ENCODE data around the gene TMEM135. TPM values are rescaled to one million over a fixed set of nuclear protein-coding genes. Genes with fewer than 3 reads are reported as not detected.

Gene TMEM135
- polyA plus RNA-seq, 1 of the 3 experiments (the other 2 are of a cell fraction): 3.0 TPM

DNA sequence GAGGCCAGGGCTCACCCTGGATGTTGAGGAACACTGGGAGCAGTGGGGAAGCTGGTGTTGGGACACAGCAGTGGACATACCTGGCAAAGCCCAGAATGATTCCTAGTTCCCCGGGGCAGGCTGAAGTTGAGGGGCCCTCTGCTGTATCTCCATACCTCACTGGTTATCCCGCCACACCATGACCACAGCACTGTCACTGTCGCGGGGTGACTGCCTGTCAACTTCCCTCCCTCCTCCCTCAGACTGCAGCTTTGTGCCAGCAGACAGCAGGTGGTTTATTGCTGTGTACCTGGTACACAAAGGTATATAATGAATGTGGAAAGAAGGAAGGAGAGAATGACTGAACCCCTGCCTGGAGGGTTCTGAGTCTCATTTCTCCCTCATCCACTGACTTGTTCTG lies 318.7 kb downstream of the TMEM135 start:
- no peak overlapping the region for H2AFZ ChIP-seq (ENCODE audit: low read depth)
- H3K36me3 ChIP-seq (replicated peaks in 1 of 2; ENCODE audit: control insufficient read depth in 1 of 2, insufficient read depth in 2 of 2, low read length in 1 of 2): no peaks in the 10 kb centered on the region
- no peaks in the 10 kb centered on the region for H3K9me2 ChIP-seq
- ChIA-PET POLR2A (no interaction called here), CTCF (interaction anchor here (0.8 to 4.8 kb wide), 4 partner anchors 25 to 421 kb away, joined by 3 to 141 read pairs (median 12); no protein-coding TSS in a partner anchor)
- no peak overlapping the region for H3K4me3 ChIP-seq (ENCODE audit: low read depth in 2 of 2, low read length in 1 of 2)
- no peaks in the 10 kb centered on the region for H3K27me3 ChIP-seq (ENCODE audit: insufficient read depth)
- H3K9me3 ChIP-seq: no peaks in the 10 kb centered on the region
- H3K9ac ChIP-seq: no peak overlapping the region
- H3K4me2 ChIP-seq: no peak overlapping the region
- no peak for DNase-seq
- H3K4me1 ChIP-seq (ENCODE audit: control insufficient read depth in 1 of 2, insufficient read depth in 2 of 2, low read depth in 1 of 2, low read length in 1 of 2): peaks cover 0 to 6% of the 10 kb centered on the region in 2 experiments; a peak in 1 of 4 replicates
- TF ChIP-seq TAF1 (IDR thresholded peaks at IDR 0.05; ENCODE audit: borderline replicate concordance, low read depth, low read length): no peak
- TF ChIP-seq, protein P1, sequence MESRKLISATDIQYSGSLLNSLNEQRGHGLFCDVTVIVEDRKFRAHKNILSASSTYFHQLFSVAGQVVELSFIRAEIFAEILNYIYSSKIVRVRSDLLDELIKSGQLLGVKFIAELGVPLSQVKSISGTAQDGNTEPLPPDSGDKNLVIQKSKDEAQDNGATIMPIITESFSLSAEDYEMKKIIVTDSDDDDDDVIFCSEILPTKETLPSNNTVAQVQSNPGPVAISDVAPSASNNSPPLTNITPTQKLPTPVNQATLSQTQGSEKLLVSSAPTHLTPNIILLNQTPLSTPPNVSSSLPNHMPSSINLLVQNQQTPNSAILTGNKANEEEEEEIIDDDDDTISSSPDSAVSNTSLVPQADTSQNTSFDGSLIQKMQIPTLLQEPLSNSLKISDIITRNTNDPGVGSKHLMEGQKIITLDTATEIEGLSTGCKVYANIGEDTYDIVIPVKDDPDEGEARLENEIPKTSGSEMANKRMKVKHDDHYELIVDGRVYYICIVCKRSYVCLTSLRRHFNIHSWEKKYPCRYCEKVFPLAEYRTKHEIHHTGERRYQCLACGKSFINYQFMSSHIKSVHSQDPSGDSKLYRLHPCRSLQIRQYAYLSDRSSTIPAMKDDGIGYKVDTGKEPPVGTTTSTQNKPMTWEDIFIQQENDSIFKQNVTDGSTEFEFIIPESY (IDR thresholded peaks at IDR 0.05; ENCODE audit: borderline replicate concordance, low read depth): no peak
- no peak for TF ChIP-seq JUND (IDR thresholded peaks at IDR 0.05)
- TF ChIP-seq SMC3 (IDR thresholded peaks at IDR 0.05; ENCODE audit: low read depth, low read length): no peak
- no peak for TF ChIP-seq CHD2 (IDR thresholded peaks at IDR 0.05; ENCODE audit: low read length, partially characterized antibody)
- TF ChIP-seq, protein P2, sequence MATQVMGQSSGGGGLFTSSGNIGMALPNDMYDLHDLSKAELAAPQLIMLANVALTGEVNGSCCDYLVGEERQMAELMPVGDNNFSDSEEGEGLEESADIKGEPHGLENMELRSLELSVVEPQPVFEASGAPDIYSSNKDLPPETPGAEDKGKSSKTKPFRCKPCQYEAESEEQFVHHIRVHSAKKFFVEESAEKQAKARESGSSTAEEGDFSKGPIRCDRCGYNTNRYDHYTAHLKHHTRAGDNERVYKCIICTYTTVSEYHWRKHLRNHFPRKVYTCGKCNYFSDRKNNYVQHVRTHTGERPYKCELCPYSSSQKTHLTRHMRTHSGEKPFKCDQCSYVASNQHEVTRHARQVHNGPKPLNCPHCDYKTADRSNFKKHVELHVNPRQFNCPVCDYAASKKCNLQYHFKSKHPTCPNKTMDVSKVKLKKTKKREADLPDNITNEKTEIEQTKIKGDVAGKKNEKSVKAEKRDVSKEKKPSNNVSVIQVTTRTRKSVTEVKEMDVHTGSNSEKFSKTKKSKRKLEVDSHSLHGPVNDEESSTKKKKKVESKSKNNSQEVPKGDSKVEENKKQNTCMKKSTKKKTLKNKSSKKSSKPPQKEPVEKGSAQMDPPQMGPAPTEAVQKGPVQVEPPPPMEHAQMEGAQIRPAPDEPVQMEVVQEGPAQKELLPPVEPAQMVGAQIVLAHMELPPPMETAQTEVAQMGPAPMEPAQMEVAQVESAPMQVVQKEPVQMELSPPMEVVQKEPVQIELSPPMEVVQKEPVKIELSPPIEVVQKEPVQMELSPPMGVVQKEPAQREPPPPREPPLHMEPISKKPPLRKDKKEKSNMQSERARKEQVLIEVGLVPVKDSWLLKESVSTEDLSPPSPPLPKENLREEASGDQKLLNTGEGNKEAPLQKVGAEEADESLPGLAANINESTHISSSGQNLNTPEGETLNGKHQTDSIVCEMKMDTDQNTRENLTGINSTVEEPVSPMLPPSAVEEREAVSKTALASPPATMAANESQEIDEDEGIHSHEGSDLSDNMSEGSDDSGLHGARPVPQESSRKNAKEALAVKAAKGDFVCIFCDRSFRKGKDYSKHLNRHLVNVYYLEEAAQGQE (IDR thresholded peaks at IDR 0.05; ENCODE audit: low read depth, low read length): no peak
- TF ChIP-seq RXRA (IDR thresholded peaks at IDR 0.05; ENCODE audit: borderline replicate concordance, low read depth): no peak
- no peaks in the 10 kb centered on the region for H3K79me2 ChIP-seq (ENCODE audit: insufficient read depth)
- 54% methylated on average over 4 of the region's 4 CpGs for WGBS (ENCODE audit: low lambda C conversion rate)
- H3K27ac ChIP-seq (ENCODE audit: low read depth in 2 of 2, low read length in 1 of 2): no peak overlapping the region
- no peaks in the 10 kb centered on the region for H4K20me1 ChIP-seq (ENCODE audit: insufficient read depth)
- no peaks in the 10 kb centered on the region for H3F3A ChIP-seq (replicated peaks; ENCODE audit: insufficient read depth)

DNA sequence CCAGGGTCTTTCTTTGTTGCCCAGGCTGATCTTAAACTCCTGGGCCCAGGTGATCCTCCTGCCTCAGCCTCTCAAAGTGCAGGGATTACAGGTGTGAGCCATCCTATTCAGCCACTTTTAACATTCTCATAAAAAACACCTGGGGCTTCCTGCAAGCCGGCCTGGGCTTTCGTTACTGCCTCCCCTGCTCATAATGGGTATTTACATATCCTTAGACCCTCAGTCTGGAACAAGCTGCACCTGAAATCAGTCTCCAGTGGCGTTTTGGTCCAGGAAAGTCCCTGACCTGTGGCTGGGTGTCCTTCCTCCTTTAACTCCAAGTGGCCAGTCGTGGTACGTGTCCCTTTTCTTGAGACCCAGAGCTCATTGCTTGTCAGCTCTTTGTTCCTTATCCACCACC lies 320.7 kb downstream of the TMEM135 start:
- H4K20me1 ChIP-seq (ENCODE audit: insufficient read depth): no peaks in the 10 kb centered on the region
- no peak overlapping the region for H3K9ac ChIP-seq
- H3F3A ChIP-seq (replicated peaks; ENCODE audit: insufficient read depth): no peaks in the 10 kb centered on the region
- POLR2A ChIA-PET: no interaction called here
- H3K9me3 ChIP-seq: no peaks in the 10 kb centered on the region
- DNase-seq: no peak
- H3K27ac ChIP-seq (ENCODE audit: low read depth in 2 of 2, low read length in 1 of 2): no peak overlapping the region
- H3K4me1 ChIP-seq (ENCODE audit: control insufficient read depth in 1 of 2, insufficient read depth in 2 of 2, low read depth in 1 of 2, low read length in 1 of 2): no peaks in the 10 kb centered on the region
- 39% methylated on average over 5 of the region's 5 CpGs for WGBS (ENCODE audit: low lambda C conversion rate)
- no peaks in the 10 kb centered on the region for H3K27me3 ChIP-seq (ENCODE audit: insufficient read depth)
- no peak for TF ChIP-seq RXRA (IDR thresholded peaks at IDR 0.05; ENCODE audit: borderline replicate concordance, low read depth)
- TF ChIP-seq, protein P3, sequence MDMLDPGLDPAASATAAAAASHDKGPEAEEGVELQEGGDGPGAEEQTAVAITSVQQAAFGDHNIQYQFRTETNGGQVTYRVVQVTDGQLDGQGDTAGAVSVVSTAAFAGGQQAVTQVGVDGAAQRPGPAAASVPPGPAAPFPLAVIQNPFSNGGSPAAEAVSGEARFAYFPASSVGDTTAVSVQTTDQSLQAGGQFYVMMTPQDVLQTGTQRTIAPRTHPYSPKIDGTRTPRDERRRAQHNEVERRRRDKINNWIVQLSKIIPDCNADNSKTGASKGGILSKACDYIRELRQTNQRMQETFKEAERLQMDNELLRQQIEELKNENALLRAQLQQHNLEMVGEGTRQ (IDR thresholded peaks at IDR 0.05; ENCODE audit: borderline replicate concordance, low read depth, low read length): no peak
- TF ChIP-seq, protein P4, sequence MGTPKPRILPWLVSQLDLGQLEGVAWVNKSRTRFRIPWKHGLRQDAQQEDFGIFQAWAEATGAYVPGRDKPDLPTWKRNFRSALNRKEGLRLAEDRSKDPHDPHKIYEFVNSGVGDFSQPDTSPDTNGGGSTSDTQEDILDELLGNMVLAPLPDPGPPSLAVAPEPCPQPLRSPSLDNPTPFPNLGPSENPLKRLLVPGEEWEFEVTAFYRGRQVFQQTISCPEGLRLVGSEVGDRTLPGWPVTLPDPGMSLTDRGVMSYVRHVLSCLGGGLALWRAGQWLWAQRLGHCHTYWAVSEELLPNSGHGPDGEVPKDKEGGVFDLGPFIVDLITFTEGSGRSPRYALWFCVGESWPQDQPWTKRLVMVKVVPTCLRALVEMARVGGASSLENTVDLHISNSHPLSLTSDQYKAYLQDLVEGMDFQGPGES (IDR thresholded peaks at IDR 0.05; ENCODE audit: low read depth, low read length): no peak
- TF ChIP-seq NFIC (IDR thresholded peaks at IDR 0.05; ENCODE audit: borderline replicate concordance): no peak
- TF ChIP-seq RCOR1 (IDR thresholded peaks at IDR 0.05; ENCODE audit: low read length): no peak
- TF ChIP-seq GABPA (IDR thresholded peaks at IDR 0.05; ENCODE audit: low read depth): no peak
- TF ChIP-seq TEAD4 (IDR thresholded peaks at IDR 0.05; ENCODE audit: borderline replicate concordance, insufficient read depth): no peak
- no peak for TF ChIP-seq FOXJ3 (CRISPR knock-in tag; IDR thresholded peaks at IDR 0.05)
- TF ChIP-seq, protein P5, sequence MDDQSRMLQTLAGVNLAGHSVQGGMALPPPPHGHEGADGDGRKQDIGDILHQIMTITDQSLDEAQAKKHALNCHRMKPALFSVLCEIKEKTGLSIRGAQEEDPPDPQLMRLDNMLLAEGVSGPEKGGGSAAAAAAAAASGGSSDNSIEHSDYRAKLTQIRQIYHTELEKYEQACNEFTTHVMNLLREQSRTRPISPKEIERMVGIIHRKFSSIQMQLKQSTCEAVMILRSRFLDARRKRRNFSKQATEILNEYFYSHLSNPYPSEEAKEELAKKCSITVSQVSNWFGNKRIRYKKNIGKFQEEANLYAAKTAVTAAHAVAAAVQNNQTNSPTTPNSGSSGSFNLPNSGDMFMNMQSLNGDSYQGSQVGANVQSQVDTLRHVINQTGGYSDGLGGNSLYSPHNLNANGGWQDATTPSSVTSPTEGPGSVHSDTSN (IDR thresholded peaks at IDR 0.05): no peak
- TF ChIP-seq ELF1 (IDR thresholded peaks at IDR 0.05): no peak
- H3K79me2 ChIP-seq (ENCODE audit: insufficient read depth): no peaks in the 10 kb centered on the region
- no peaks in the 10 kb centered on the region for H3K9me2 ChIP-seq
- CTCF ChIA-PET: interaction anchor here (4.5 kb wide), 1 partner anchor 62 kb away, joined by 22 read pairs; no protein-coding TSS in a partner anchor
- H3K4me2 ChIP-seq: no peak overlapping the region
- no peaks in the 10 kb centered on the region for H3K36me3 ChIP-seq (replicated peaks in 1 of 2; ENCODE audit: control insufficient read depth in 1 of 2, insufficient read depth in 2 of 2, low read length in 1 of 2)
- no peak overlapping the region for H3K4me3 ChIP-seq (ENCODE audit: low read depth in 2 of 2, low read length in 1 of 2)
- no peak overlapping the region for H2AFZ ChIP-seq (ENCODE audit: low read depth)

All from SK-N-SH (cell line).